ENCODE data around the gene SERPINA10.

Gene SERPINA10

GRCh38 chr14:94322648-94323570, 29.8 kb upstream of the SERPINA10 start, which contains the start of gene SERPINA6:
Gene SERPINA6 (minus strand): TSS chr14:94323336. CDS start chr14:94314648, 8,688 bp downstream.
- no peak for TF ChIP-seq EZH2 (IDR thresholded peaks at IDR 0.05; ENCODE audit: borderline replicate concordance, low read depth, low read length, severe bottlenecking)
- TF ChIP-seq CTCF (IDR thresholded peaks at IDR 0.05; ENCODE audit: borderline replicate concordance, extremely low read depth, low read length, poor library complexity, severe bottlenecking): no peak
- Histone ChIP-seq H4K20me1 (ENCODE audit: insufficient read depth, low read length) (no peaks in the 10 kb centered on the region), H3K36me3 (ENCODE audit: insufficient read depth, low read length) (no peaks in the 10 kb centered on the region), H3K27ac (ENCODE audit: low read length) (no peak within 1 kb of the TSS), H2AFZ (ENCODE audit: low read depth, low read length) (no peak within 1 kb of the TSS), H3K4me2 (ENCODE audit: insufficient read depth, low read length) (no peak within 1 kb of the TSS), H3K4me3 (ENCODE audit: low read depth in 1 of 2, low read length in 2 of 2) (no peak within 1 kb of the TSS), H3K9me3 (ENCODE audit: insufficient read depth, low read length, severe bottlenecking) (no peaks in the 10 kb centered on the region), H3K9ac (ENCODE audit: low read depth, low read length) (no peak within 1 kb of the TSS), H3K27me3 (ENCODE audit: insufficient read depth, low read length, poor library complexity) (no peaks in the 10 kb centered on the region), H3K79me2 (ENCODE audit: insufficient read depth, low read length) (no peaks in the 10 kb centered on the region), H3K4me1 (ENCODE audit: insufficient read depth, low read length) (no peaks in the 10 kb centered on the region)
- DNase-seq (no peak), ATAC-seq (ENCODE audit: insufficient read depth, low read depth) (no peak)

- Histone ChIP-seq H3K4me1 (ENCODE audit: insufficient read depth, low read length) (no peaks in the 10 kb centered on the region), H3K79me2 (ENCODE audit: insufficient read depth, low read length) (no peaks in the 10 kb centered on the region), H3K27me3 (ENCODE audit: insufficient read depth, low read length, poor library complexity) (peaks cover 3% of the 10 kb centered on the region), H3K36me3 (ENCODE audit: insufficient read depth, low read length) (no peaks in the 10 kb centered on the region), H4K20me1 (ENCODE audit: insufficient read depth, low read length) (no peaks in the 10 kb centered on the region), H3K9me3 (ENCODE audit: insufficient read depth, low read length, severe bottlenecking) (no peaks in the 10 kb centered on the region), H3K4me3 (ENCODE audit: low read depth in 1 of 2, low read length in 2 of 2) (no peak overlapping the region), H3K4me2 (ENCODE audit: insufficient read depth, low read length) (no peak overlapping the region), H3K27ac (ENCODE audit: low read length) (no peak overlapping the region), H2AFZ (ENCODE audit: low read depth, low read length) (no peak overlapping the region), H3K9ac (ENCODE audit: low read depth, low read length) (no peak overlapping the region)
- no peak for TF ChIP-seq EZH2 (IDR thresholded peaks at IDR 0.05; ENCODE audit: borderline replicate concordance, low read depth, low read length, severe bottlenecking)
- no peak for TF ChIP-seq CTCF (IDR thresholded peaks at IDR 0.05; ENCODE audit: borderline replicate concordance, extremely low read depth, low read length, poor library complexity, severe bottlenecking)
- no peak for ATAC-seq (ENCODE audit: insufficient read depth, low read depth)
- no peak for DNase-seq
These were observed 28.6 kb upstream of the SERPINA10 start for GRCh38 chr14:94321421-94322271.

- TF ChIP-seq EZH2 (IDR thresholded peaks at IDR 0.05; ENCODE audit: borderline replicate concordance, low read depth, low read length, severe bottlenecking): no peak
- no peak for TF ChIP-seq CTCF (IDR thresholded peaks at IDR 0.05; ENCODE audit: borderline replicate concordance, extremely low read depth, low read length, poor library complexity, severe bottlenecking)
- no peak overlapping the region for H3K9ac ChIP-seq (ENCODE audit: low read depth, low read length)
- H3K36me3 ChIP-seq (ENCODE audit: insufficient read depth, low read length): no peaks in the 10 kb centered on the region
- no peak overlapping the region for H3K4me3 ChIP-seq (ENCODE audit: low read depth in 1 of 2, low read length in 2 of 2)
- no peaks in the 10 kb centered on the region for H4K20me1 ChIP-seq (ENCODE audit: insufficient read depth, low read length)
- DNase-seq (no peak), ATAC-seq (ENCODE audit: insufficient read depth, low read depth) (no peak)
- no peak overlapping the region for H2AFZ ChIP-seq (ENCODE audit: low read depth, low read length)
- H3K27me3 ChIP-seq (ENCODE audit: insufficient read depth, low read length, poor library complexity): peaks cover 3% of the 10 kb centered on the region
- no peaks in the 10 kb centered on the region for H3K4me1 ChIP-seq (ENCODE audit: insufficient read depth, low read length)
- no peaks in the 10 kb centered on the region for H3K9me3 ChIP-seq (ENCODE audit: insufficient read depth, low read length, severe bottlenecking)
- H3K4me2 ChIP-seq (ENCODE audit: insufficient read depth, low read length): no peak overlapping the region
- no peak overlapping the region for H3K27ac ChIP-seq (ENCODE audit: low read length)
- no peaks in the 10 kb centered on the region for H3K79me2 ChIP-seq (ENCODE audit: insufficient read depth, low read length)
These were observed 27.2 kb upstream of the SERPINA10 start for GRCh38 chr14:94320243-94320642.

All from DND-41 (cell line).